SKM-1 treated with dmso at 0.1 percent for 144 hours (cell line): ENCODE results near the gene SLC1A2.

Source experiments
- DNase-seq: peaks from one replicate; lab custom pipeline; 2025; ENCODE audit not compliant: unreplicated experiment; lab: John Stamatoyannopoulos, UW

The SLC1A2 gene

DNA sequence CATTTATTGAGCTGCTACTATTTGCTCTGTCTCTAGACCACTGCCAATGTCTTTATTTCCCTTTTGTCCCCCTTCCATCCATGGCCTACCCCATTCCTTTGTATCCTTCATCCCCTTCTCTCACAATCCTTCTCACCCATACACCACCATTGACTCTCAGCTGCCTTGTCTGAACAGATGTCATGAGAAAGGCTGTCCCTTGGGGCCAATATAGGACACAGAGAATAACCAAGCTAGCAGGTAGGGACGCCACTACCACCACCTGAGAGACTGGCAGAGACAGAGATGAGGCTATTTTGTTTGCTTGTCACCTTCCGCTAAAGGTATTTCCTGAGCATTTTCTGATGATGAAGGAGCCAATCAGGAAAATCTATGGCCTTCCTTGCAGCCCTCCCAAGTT lies 141.5 kb downstream of the SLC1A2 start:
- no peak for DNase-seq

GRCh38 chr11:35276396-35277145 lies 142.8 kb downstream of the SLC1A2 start:
- DNase-seq = no peak

DNA sequence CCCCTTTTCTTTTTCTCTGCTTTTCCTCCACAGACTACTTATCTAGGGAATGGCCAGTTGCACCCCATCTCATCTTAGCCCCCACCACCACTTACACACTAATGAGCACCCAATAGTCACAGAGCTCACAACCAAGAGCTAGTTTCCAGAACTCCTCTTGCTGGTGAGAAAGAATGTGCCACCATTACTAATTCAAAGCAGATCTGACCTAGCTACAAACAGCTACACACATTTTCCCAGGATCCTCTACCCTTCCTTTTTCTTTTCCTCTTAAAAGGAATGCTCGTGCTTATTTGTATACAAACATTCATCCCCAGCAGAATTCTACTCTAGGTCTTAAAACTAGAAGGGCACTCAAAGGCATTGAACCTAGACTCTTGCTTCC lies 143.6 kb downstream of the SLC1A2 start:
- no peak for DNase-seq

- DNase-seq = no peak
Observed at GRCh38 chr11:35274909-35275785, 144.2 kb downstream of the SLC1A2 start.

DNA sequence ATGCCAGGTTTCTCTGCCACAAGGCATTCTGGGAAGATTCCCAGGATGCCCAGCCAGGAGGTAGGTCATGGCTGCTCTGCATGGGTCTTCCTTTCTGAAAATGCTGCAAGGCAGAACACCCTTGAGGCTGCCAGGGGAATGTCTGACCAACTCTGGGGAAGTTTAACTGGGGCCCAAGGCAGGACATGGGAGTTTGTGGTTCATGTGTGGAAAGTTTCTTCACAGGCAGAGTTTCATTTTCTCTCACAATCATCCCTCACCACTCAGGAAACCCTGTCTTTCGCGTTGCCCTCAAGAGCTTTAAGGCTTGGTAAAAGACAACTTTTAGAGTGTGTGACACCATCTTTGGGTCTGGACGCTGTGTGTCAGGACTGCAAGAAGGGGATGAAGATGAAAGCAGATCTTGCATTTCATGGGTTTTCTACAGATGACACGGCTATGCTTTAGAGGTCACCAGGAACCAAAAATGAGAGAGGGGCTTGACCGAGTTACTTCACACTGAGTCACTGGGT lies 146.9 kb downstream of the SLC1A2 start:
- peak; percentile 72 for DNase-seq

GRCh38 chr11:35271031-35271430 lies 148.3 kb downstream of the SLC1A2 start:
- DNase-seq = no peak

DNA sequence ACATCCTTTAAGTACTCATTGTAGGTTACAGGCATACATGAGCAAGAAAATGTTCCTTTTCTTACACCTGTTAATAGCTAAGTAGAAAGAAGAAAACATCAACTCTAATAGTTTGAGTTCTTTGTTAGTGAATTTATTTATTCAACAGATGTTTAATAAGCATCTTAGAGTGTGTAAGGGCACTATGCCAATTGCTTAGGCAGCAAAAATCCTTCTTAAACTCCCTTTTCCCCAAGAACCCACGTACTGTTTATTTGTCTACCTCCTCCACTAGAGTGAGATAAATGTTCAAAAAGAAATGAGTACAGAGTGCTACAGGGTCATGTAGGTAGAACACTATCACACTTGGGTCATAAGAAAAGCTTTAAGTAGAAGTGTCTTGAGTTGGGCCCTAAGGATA lies 149.0 kb downstream of the SLC1A2 start:
- DNase-seq = no peak

DNA sequence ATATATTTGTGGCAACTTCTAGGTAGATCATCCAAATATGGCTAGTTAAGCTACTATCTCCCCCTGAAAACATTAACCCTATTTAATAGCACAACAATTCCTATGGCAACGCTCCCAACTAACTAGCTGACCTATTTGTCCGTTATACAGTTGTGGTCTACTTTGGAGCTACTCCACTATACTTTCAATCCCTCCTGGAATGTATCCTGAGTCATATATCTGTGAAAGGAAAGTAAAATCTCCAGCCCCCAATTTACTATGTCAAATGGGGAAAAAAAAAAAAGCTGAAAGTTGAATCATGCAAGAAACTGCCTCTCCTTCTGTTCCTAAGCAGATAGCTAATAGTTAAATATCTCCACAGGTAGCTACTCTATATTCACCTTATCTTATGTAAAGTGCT lies 151.9 kb downstream of the SLC1A2 start:
- no peak for DNase-seq

DNA sequence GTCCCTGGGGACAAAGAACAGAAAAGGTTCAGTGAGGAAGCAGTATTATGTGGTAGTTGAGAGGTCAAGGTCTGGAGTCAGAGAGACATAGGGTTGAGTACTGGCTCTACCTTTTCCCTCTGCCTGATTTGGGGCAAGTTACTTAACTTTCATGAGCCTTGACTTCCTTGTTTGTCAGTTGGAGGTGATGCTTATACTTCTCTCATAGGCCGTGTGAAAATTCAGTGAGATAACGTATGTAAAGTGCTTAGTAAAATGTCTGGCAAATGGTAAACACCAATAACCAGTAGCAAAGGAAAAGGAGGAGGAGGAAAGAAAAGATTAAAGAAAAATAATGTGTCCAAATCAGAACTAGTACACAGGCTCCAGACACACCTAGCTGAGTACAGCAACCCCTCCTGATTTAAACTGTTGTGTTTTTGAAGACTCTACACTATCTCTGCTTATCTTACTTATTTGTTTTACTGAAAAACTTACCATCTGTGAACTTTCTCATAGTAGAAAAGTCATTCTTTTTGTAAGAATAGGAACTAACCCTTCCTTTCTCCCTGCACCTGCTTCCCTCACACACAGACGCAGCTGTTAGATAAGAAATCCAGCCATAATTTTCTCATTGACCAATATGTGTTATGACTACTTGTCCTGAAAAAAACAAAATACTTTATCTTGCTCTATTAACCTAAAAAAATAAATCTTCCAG lies 153.5 kb downstream of the SLC1A2 start:
- DNase-seq = no peak

DNA sequence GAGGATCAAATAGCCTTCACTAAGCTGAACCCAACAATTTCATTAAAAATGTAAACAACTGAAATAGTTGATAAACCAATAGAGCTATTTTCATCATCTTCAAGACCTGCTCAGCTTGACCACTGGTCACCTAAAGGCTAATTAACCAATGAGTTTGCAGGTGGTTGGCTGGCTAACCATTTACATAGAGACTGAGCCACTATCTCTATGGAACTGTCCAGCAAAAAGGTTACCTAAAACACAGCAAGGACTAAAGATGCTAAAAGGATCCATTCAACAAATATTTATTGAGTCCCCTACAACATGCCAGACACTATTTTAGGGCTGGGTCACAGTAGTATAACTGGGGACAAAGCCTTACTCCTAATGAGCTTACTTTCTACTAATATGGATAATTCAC lies 156.6 kb downstream of the SLC1A2 start:
- no peak for DNase-seq

- no peak for DNase-seq
Observed at GRCh38 chr11:35262056-35262455, 157.3 kb downstream of the SLC1A2 start.

GRCh38 chr11:35261197-35261596 lies 158.2 kb downstream of the SLC1A2 start:
- DNase-seq = no peak

GRCh38 chr11:35260342-35260985 lies 158.9 kb downstream of the SLC1A2 start:
- no peak for DNase-seq

DNA sequence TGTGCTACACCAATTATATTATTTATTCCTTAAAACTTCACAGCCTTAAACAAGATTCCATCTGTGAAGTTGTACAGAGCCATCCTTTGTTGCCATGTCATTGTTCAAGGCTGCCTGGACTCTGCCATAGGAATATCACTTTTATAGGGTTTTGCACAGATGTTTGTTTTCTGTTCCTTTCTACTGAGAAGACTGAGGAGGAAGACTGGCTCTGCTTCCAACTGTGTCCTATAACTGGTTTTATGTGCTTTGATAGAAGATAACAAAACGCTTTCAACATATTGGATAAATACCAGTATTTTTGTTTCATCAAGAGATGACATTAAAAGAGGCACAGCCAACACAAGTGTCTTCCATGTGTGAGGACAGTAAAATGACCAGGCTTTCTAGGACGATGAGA lies 159.8 kb downstream of the SLC1A2 start:
- no peak for DNase-seq

DNA sequence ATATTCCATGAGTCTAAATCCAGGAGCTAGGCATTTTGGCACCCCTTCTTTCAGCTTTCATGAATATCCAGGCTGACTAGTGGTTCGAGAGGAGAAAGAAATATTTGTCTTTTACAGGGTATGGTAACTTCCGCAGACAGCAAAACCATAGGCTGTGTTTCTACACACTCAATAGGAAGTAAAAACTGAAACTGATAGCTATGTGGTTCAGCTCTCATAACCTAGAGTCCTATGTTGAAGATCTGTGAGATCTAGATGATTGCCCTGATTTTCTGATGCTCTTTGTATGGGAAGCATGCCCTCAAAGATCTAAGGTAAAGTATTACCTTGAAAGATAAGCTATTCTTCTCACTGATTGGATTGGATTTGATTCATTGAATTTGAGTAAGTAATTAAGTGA lies 162.1 kb downstream of the SLC1A2 start:
- DNase-seq = no peak

GRCh38 chr11:35256296-35256695 lies 163.1 kb downstream of the SLC1A2 start:
- DNase-seq = no peak

DNA sequence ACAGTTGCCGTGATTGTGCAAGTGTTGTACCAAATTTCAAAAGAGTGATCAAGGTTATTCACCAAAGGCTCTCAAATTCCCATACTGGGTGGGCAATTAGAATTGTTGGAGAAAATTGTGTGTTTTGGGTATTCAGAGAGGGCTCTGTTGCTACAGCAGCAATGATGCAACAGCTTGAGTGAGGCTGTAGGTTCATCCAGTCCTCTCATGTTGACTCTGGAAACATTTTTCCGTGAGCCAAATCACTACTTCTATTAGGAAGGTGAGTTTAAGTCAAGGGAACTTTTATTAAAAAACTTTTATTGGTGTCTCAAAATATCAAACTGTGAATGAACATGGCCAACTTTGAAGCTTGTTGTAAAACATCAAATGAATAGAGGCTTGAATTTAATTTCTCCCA lies 163.8 kb downstream of the SLC1A2 start:
- no peak for DNase-seq

DNA sequence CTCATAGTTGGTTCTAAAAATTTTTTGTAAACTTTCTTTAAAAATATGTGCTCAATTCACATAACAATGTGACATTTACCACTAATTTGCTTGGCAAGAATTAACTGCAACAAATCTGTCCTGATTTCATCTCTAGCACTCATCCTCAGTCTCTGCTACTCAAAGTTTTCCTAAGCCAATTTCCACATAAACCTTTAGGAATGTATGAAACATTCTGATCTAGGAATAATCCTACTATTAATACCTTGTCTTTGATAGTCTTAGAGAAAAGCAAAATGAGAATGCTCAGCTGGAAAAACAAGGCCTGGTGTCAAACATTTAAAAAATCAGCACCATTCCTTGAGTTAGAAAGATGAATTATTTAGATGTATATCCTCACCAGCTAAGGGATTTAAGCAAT lies 166.1 kb downstream of the SLC1A2 start:
- no peak for DNase-seq

DNA sequence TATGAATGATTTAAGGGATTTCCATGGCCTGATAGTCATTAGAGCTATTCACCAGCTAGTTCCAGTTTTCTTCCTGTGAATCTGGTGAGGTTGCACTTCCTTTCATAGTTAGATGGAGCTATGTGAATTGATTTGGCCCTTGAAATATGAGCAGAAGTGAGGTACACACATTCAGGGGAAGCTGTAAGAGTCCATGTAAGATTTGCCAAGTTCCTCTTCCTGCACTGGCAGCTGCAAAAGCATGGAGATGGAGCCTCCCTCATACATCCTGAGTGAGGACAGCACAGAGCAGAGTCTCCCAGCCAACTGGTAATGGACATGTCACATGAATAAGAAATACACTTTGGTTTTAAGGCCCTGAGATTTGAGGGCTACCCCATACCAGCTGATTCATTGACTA lies 168.7 kb downstream of the SLC1A2 start:
- DNase-seq = peak; percentile 12

DNA sequence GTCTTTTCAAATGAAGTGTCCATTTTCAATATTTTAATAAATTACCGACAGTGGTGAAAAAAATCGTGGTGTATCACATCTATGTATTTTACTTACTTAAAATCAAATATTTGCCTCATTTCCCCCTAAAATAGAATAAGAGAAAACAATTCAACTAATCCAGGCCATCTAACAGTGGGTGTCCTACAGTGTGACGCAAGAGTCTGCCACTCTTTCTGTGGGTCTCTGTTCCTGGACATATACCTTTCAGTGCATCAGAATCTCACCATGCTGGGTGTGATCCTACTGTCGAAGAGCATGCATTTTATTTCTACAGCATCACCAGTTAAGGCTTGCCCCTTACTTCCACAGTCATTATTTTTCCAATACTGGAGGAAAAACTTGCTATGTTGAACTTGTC lies 169.2 kb downstream of the SLC1A2 start:
- no peak for DNase-seq
